Osteocyte (in vitro differentiated cells): Measurements from ENCODE around the gene SCMH1. TPM values are rescaled to one million over a fixed set of nuclear protein-coding genes. Genes with fewer than 3 reads are reported as not detected.
A peak's percentile ranks its signal among the peaks of the same experiment; 100 is the strongest.

Source experiments
- DNase-seq: peaks from one replicate; pipeline ENCODE4 v3.0.0; 2021; ENCODE audit warnings: mixed read lengths; ENCODE audit not compliant: unreplicated experiment; ENCODE audit errors: extremely low spot score
- H3K27ac Mint-ChIP-seq: one replicate; pipeline ENCODE4 v1.8.0; 2021; ENCODE audit warnings: mild to moderate bottlenecking, mixed read lengths; ENCODE audit not compliant: unreplicated experiment
- H3K27me3 Mint-ChIP-seq: one replicate; pipeline ENCODE4 v1.8.0; 2021; ENCODE audit warnings: mixed read lengths; ENCODE audit not compliant: unreplicated experiment
- H3K36me3 Mint-ChIP-seq: one replicate; pipeline ENCODE4 v1.8.0; 2021; ENCODE audit warnings: mixed read lengths; ENCODE audit not compliant: unreplicated experiment
- H3K4me1 Mint-ChIP-seq: one replicate; pipeline ENCODE4 v1.8.0; 2021; ENCODE audit warnings: mixed read lengths; ENCODE audit not compliant: unreplicated experiment
- H3K4me3 Mint-ChIP-seq: one replicate; pipeline ENCODE4 v1.8.0; 2021; ENCODE audit warnings: mild to moderate bottlenecking, moderate library complexity, mixed read lengths; ENCODE audit not compliant: unreplicated experiment
- H3K9me3 Mint-ChIP-seq: one replicate; pipeline ENCODE4 v1.8.0; 2021; ENCODE audit warnings: mixed read lengths; ENCODE audit not compliant: unreplicated experiment
- total RNA-seq: library from RNA; stranded (reverse); gene quantifications from 2 replicates; pipeline ENCODE4 v1.2.1, GENCODE V29; 2021
- TF ChIP-seq, protein P1 (sequence below): fragments of 200-600 bp; sonication (generic); IDR thresholded peaks from 2 replicates; pipeline ENCODE4 v1.5.0; 2021; ENCODE audit warnings: antibody characterized with exemption, mild to moderate bottlenecking, moderate library complexity

SCMH1 gene
- total RNA-seq, 1 donor from 2014 or later = 37.5 TPM

- no peak for DNase-seq
- H3K4me3 Mint-ChIP-seq = no peak overlapping the region
- TF ChIP-seq, protein P1, sequence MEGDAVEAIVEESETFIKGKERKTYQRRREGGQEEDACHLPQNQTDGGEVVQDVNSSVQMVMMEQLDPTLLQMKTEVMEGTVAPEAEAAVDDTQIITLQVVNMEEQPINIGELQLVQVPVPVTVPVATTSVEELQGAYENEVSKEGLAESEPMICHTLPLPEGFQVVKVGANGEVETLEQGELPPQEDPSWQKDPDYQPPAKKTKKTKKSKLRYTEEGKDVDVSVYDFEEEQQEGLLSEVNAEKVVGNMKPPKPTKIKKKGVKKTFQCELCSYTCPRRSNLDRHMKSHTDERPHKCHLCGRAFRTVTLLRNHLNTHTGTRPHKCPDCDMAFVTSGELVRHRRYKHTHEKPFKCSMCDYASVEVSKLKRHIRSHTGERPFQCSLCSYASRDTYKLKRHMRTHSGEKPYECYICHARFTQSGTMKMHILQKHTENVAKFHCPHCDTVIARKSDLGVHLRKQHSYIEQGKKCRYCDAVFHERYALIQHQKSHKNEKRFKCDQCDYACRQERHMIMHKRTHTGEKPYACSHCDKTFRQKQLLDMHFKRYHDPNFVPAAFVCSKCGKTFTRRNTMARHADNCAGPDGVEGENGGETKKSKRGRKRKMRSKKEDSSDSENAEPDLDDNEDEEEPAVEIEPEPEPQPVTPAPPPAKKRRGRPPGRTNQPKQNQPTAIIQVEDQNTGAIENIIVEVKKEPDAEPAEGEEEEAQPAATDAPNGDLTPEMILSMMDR = no peak
- no peaks in the 10 kb centered on the region for H3K27me3 Mint-ChIP-seq
- peaks cover 25% of the 10 kb centered on the region for H3K4me1 Mint-ChIP-seq
- no peaks in the 10 kb centered on the region for H3K9me3 Mint-ChIP-seq
- peaks cover 21% of the 10 kb centered on the region for H3K36me3 Mint-ChIP-seq
- peak overlapping the region; percentile 97 for H3K27ac Mint-ChIP-seq
Measured at GRCh38 chr1:41110286-41110685, 131.8 kb downstream of the SCMH1 start.

- H3K27me3 Mint-ChIP-seq = no peaks in the 10 kb centered on the region
Measured at GRCh38 chr1:41109310-41110197, 132.6 kb downstream of the SCMH1 start.

GRCh38 chr1:41108696-41109275 lies 133.3 kb downstream of the SCMH1 start:
- H3K9me3 Mint-ChIP-seq = no peaks in the 10 kb centered on the region
- H3K4me3 Mint-ChIP-seq = no peak overlapping the region
- no peaks in the 10 kb centered on the region for H3K27me3 Mint-ChIP-seq
- H3K36me3 Mint-ChIP-seq = peaks cover 16% of the 10 kb centered on the region
- peaks cover 27% of the 10 kb centered on the region for H3K4me1 Mint-ChIP-seq
- DNase-seq = no peak
- peak overlapping the region; percentile 97 for H3K27ac Mint-ChIP-seq
- TF ChIP-seq, protein P1 = no peak

More at GRCh38 chr1:41109310-41110197, 132.6 kb downstream of the SCMH1 start:
- DNase-seq = no peak
- Mint-ChIP-seq H3K36me3 (peaks cover 21% of the 10 kb centered on the region), H3K27ac (peak overlapping the region; percentile 97), H3K4me3 (no peak overlapping the region), H3K4me1 (peaks cover 25% of the 10 kb centered on the region), H3K9me3 (no peaks in the 10 kb centered on the region)
- TF ChIP-seq, protein P1 = no peak

DNA sequence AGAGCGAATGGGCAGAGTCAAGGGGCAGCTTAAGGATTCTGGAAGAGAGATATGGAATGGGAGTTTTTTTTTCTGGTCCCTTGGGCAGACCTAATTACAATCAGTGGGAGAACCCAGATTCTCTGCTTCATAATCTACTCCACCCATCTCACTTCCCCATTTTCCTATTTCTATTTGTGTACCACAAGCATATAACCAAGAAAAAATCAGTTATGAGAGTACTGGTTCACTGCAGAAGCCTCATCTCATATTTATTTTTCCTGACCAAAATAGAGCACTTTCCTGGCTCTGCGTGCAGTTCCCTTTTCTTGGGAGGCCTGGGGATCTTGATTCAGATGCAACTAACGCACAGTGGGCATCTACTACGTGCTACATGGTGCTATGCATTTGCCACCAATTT lies 138.3 kb downstream of the SCMH1 start:
- H3K27me3 Mint-ChIP-seq = no peaks in the 10 kb centered on the region
- H3K4me3 Mint-ChIP-seq = no peak overlapping the region
- TF ChIP-seq, protein P1 = no peak
- H3K27ac Mint-ChIP-seq = peak overlapping the region; percentile 1
- H3K36me3 Mint-ChIP-seq = peaks cover 12% of the 10 kb centered on the region
- H3K4me1 Mint-ChIP-seq = peaks cover 32% of the 10 kb centered on the region
- no peaks in the 10 kb centered on the region for H3K9me3 Mint-ChIP-seq
- no peak for DNase-seq

- no peak for DNase-seq
- no peaks in the 10 kb centered on the region for H3K9me3 Mint-ChIP-seq
- no peak overlapping the region for H3K4me3 Mint-ChIP-seq
- H3K27me3 Mint-ChIP-seq = no peaks in the 10 kb centered on the region
- H3K36me3 Mint-ChIP-seq = peaks cover 9% of the 10 kb centered on the region
- H3K4me1 Mint-ChIP-seq = peaks cover 28% of the 10 kb centered on the region
- H3K27ac Mint-ChIP-seq = peak overlapping the region; percentile 77
- TF ChIP-seq, protein P1 = no peak
Measured at GRCh38 chr1:41102653-41103052, 139.5 kb downstream of the SCMH1 start.
